ENCODE results near the gene CRYZ. TPM values are rescaled to one million over a fixed set of nuclear protein-coding genes. Genes with fewer than 3 reads are reported as not detected.

CRYZ gene
- total and polyA plus RNA-seq, 2 experiments from 2014 or later = 23.5 to 26.9 TPM

- Histone ChIP-seq H3K4me2 (ENCODE audit: unreplicated experiment) (no peak overlapping the region), H3K9me3 (ENCODE audit: low read depth) (no peaks in the 10 kb centered on the region), H4K20me1 (ENCODE audit: insufficient read depth) (no peaks in the 10 kb centered on the region), H3F3A (ENCODE audit: insufficient read depth) (no peaks in the 10 kb centered on the region), H3K79me2 (ENCODE audit: insufficient read depth) (no peaks in the 10 kb centered on the region), H3K9me2 (ENCODE audit: insufficient read depth) (no peaks in the 10 kb centered on the region), H3K4me3 (no peak overlapping the region), H2AFZ (no peak overlapping the region), H3K27me3 (replicated peaks; ENCODE audit: insufficient read depth) (no peaks in the 10 kb centered on the region; the same call in none of the 2 replicates), H3K4me1 (ENCODE audit: insufficient read depth) (no peaks in the 10 kb centered on the region), H3K9ac (no peak overlapping the region), H3K36me3 (ENCODE audit: low read depth) (no peaks in the 10 kb centered on the region), H3K27ac (no peak overlapping the region)
- in situ Hi-C loops (cut with MboI) = no loop called here
- 49 to 66% methylated on average over 2 of the region's 2 CpGs for WGBS, 2 experiments (ENCODE audit: low coverage in 1 of 2, low lambda C conversion rate in 2 of 2, missing lambda C conversion rate in 2 of 2)
- TF ChIP-seq EZH2phosphoT487 (IDR thresholded peaks at IDR 0.05; ENCODE audit: insufficient read depth, low read depth) (no peak), EZH2 (IDR thresholded peaks at IDR 0.05; ENCODE audit: insufficient read depth, poor library complexity, severe bottlenecking) (no peak)
- DNase-seq = no peak
Observed at GRCh38 chr1:74681851-74682250, 51.0 kb downstream of the CRYZ start.

GRCh38 chr1:74681449-74681848 is 51.4 kb downstream of the CRYZ start:
- TF ChIP-seq EZH2 (IDR thresholded peaks at IDR 0.05; ENCODE audit: insufficient read depth, poor library complexity, severe bottlenecking) (no peak), EZH2phosphoT487 (IDR thresholded peaks at IDR 0.05; ENCODE audit: insufficient read depth, low read depth) (no peak)
- Histone ChIP-seq H2AFZ (no peak overlapping the region), H3F3A (ENCODE audit: insufficient read depth) (no peaks in the 10 kb centered on the region), H3K27me3 (replicated peaks; ENCODE audit: insufficient read depth) (no peaks in the 10 kb centered on the region; the same call in none of the 2 replicates), H3K27ac (no peak overlapping the region), H3K36me3 (ENCODE audit: low read depth) (no peaks in the 10 kb centered on the region), H3K4me3 (no peak overlapping the region), H3K4me1 (ENCODE audit: insufficient read depth) (no peaks in the 10 kb centered on the region), H3K9ac (no peak overlapping the region), H3K9me3 (ENCODE audit: low read depth) (no peaks in the 10 kb centered on the region), H4K20me1 (ENCODE audit: insufficient read depth) (no peaks in the 10 kb centered on the region), H3K4me2 (ENCODE audit: unreplicated experiment) (no peak overlapping the region), H3K79me2 (ENCODE audit: insufficient read depth) (no peaks in the 10 kb centered on the region), H3K9me2 (ENCODE audit: insufficient read depth) (no peaks in the 10 kb centered on the region)
- in situ Hi-C loops (cut with MboI) = no loop called here
- 49 to 52% methylated on average over 4 of the region's 4 CpGs for WGBS, 2 experiments (ENCODE audit: low coverage in 1 of 2, low lambda C conversion rate in 2 of 2, missing lambda C conversion rate in 2 of 2)
- DNase-seq = no peak

DNA sequence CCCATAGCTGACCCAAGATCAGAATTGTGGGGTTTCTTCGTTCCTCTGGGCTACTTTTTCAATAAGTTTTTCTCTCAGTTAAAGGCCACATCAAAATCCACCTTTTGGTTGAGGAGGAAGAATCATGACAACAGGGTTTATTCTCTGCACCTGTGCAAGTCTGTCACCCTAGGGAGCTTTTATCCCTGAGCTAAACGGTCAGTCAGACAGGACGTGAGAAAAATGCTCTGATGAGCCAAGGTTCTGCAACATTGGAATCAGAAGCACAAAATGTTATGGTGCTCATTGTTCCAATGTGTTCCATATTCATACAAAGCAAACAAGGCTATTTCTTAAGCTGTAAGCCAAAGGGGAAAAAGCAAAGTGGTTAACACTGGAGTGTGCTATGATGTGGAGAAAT is 51.8 kb downstream of the CRYZ start:
- Histone ChIP-seq H3K79me2 (ENCODE audit: insufficient read depth) (no peaks in the 10 kb centered on the region), H3K9me2 (ENCODE audit: insufficient read depth) (no peaks in the 10 kb centered on the region), H3K27ac (no peak overlapping the region), H3K9me3 (ENCODE audit: low read depth) (no peaks in the 10 kb centered on the region), H3K27me3 (replicated peaks; ENCODE audit: insufficient read depth) (peaks cover 2% of the 10 kb centered on the region), H3F3A (ENCODE audit: insufficient read depth) (no peaks in the 10 kb centered on the region), H3K36me3 (ENCODE audit: low read depth) (no peaks in the 10 kb centered on the region), H3K4me3 (no peak overlapping the region), H3K4me1 (ENCODE audit: insufficient read depth) (no peaks in the 10 kb centered on the region), H3K9ac (no peak overlapping the region), H2AFZ (no peak overlapping the region), H4K20me1 (ENCODE audit: insufficient read depth) (no peaks in the 10 kb centered on the region), H3K4me2 (ENCODE audit: unreplicated experiment) (no peak overlapping the region)
- 26 to 32% methylated on average over 3 of the region's 3 CpGs for WGBS, 2 experiments (ENCODE audit: low coverage in 1 of 2, low lambda C conversion rate in 2 of 2, missing lambda C conversion rate in 2 of 2)
- in situ Hi-C loops (cut with MboI) = no loop called here
- TF ChIP-seq EZH2 (IDR thresholded peaks at IDR 0.05; ENCODE audit: insufficient read depth, poor library complexity, severe bottlenecking) (no peak), EZH2phosphoT487 (IDR thresholded peaks at IDR 0.05; ENCODE audit: insufficient read depth, low read depth) (no peak)
- no peak for DNase-seq

DNA sequence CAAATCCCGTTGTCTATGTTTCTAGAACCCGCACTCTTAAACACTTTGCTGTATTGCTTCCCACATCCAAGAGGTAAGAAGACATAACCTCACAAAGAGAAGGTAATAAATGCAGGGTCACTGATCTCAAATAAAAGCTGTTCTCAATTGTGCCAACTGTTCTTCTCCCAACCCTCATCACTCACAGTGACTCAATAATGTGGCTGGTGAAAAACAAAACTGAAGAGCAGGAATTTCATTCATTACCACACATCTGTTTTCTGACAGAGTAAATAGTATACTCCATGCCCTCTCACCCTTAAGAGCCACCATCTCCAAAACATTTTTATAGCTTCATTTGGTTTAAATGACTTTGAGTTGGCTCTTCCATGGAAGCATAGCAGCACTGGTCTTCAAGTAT is 53.0 kb downstream of the CRYZ start:
- no peaks in the 10 kb centered on the region for H3K79me2 ChIP-seq (ENCODE audit: insufficient read depth)
- no peaks in the 10 kb centered on the region for H4K20me1 ChIP-seq (ENCODE audit: insufficient read depth)
- no peak overlapping the region for H3K9ac ChIP-seq
- no peak for DNase-seq
- no peak overlapping the region for H3K27ac ChIP-seq
- H2AFZ ChIP-seq = no peak overlapping the region
- no peak overlapping the region for H3K4me2 ChIP-seq (ENCODE audit: unreplicated experiment)
- no peak overlapping the region for H3K4me3 ChIP-seq
- 58 to 71% methylated on average over 2 of the region's 2 CpGs for WGBS, 2 experiments (ENCODE audit: low coverage in 1 of 2, low lambda C conversion rate in 2 of 2, missing lambda C conversion rate in 2 of 2)
- no peaks in the 10 kb centered on the region for H3K9me2 ChIP-seq (ENCODE audit: insufficient read depth)
- H3K9me3 ChIP-seq (ENCODE audit: low read depth) = no peaks in the 10 kb centered on the region
- in situ Hi-C loops (cut with MboI) = no loop called here
- H3F3A ChIP-seq (ENCODE audit: insufficient read depth) = no peaks in the 10 kb centered on the region
- H3K36me3 ChIP-seq (ENCODE audit: low read depth) = no peaks in the 10 kb centered on the region
- peaks cover 11% of the 10 kb centered on the region for H3K27me3 ChIP-seq (replicated peaks; ENCODE audit: insufficient read depth)
- no peaks in the 10 kb centered on the region for H3K4me1 ChIP-seq (ENCODE audit: insufficient read depth)
- no peak for TF ChIP-seq EZH2 (IDR thresholded peaks at IDR 0.05; ENCODE audit: insufficient read depth, poor library complexity, severe bottlenecking)
- no peak for TF ChIP-seq EZH2phosphoT487 (IDR thresholded peaks at IDR 0.05; ENCODE audit: insufficient read depth, low read depth)

DNA sequence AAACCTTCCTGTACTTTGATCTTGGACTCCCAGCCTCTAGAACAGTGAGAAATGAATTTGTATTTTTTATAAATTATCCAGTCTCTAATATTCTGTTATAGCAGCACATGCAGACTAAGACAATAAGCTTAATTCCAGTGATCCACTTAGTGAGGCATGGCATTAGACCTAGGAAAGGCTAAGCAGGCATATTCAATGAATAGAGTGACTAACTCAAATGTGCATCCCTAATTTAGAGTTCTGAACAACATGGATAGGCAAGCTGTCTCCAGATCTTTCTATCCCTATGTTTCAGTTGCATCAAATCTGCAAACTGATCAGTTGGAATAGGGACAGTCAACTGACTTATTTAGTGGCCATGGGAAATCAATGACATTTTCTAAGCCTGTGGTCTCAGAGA is 54.9 kb downstream of the CRYZ start:
- H2AFZ ChIP-seq = no peak overlapping the region
- in situ Hi-C loops (cut with MboI) = no loop called here

More for the DNA sequence above, 54.9 kb downstream of the CRYZ start:
- no peaks in the 10 kb centered on the region for H4K20me1 ChIP-seq (ENCODE audit: insufficient read depth)
- H3K4me3 ChIP-seq = no peak overlapping the region
- H3K36me3 ChIP-seq (ENCODE audit: low read depth) = no peaks in the 10 kb centered on the region
- H3K79me2 ChIP-seq (ENCODE audit: insufficient read depth) = no peaks in the 10 kb centered on the region
- peaks cover 20% of the 10 kb centered on the region for H3K27me3 ChIP-seq (replicated peaks; ENCODE audit: insufficient read depth)
- no peaks in the 10 kb centered on the region for H3K9me3 ChIP-seq (ENCODE audit: low read depth)
- H3K4me1 ChIP-seq (ENCODE audit: insufficient read depth) = no peaks in the 10 kb centered on the region
- no peak overlapping the region for H3K4me2 ChIP-seq (ENCODE audit: unreplicated experiment)
- TF ChIP-seq EZH2 (IDR thresholded peaks at IDR 0.05; ENCODE audit: insufficient read depth, poor library complexity, severe bottlenecking) (no peak), EZH2phosphoT487 (IDR thresholded peaks at IDR 0.05; ENCODE audit: insufficient read depth, low read depth) (no peak)
- no peaks in the 10 kb centered on the region for H3F3A ChIP-seq (ENCODE audit: insufficient read depth)
- H3K27ac ChIP-seq = no peak overlapping the region
- no peak for DNase-seq
- H3K9ac ChIP-seq = no peak overlapping the region
- H3K9me2 ChIP-seq (ENCODE audit: insufficient read depth) = no peaks in the 10 kb centered on the region
